Kidney (tissue), 14 donors: ENCODE measurements around the gene IGLL5. TPM values are rescaled to one million over a fixed set of nuclear protein-coding genes. Genes with fewer than 3 reads are reported as not detected.

Source experiments
- DNase-seq, 5 donors: peaks; one replicate each; pipeline ENCODE4 v3.0.0-alpha.2; 2013 to 2020
- FAIRE-seq: peaks from 2 replicates; lab custom pipeline; 2012; peaks lifted over from hg19 to GRCh38; lab: Jason Lieb, UNC
- H3K27ac ChIP-seq, 2 donors: one replicate each; pipeline ENCODE4 v1.7.0; 2013; ENCODE audit warnings: low read depth in 2 of 2, low read length in 2 of 2, inconsistent platforms in 1 of 2
- H3K27me3 ChIP-seq: one replicate; pipeline ENCODE4 v1.7.1; 2013; ENCODE audit warnings: low read length, inconsistent platforms; ENCODE audit not compliant: control insufficient read depth, insufficient read depth
- H3K36me3 ChIP-seq, 3 donors: one replicate each; pipeline versions ENCODE4 v1.7.0 to v1.7.1; 2013; ENCODE audit warnings: low read length in 3 of 3, control low read depth in 1 of 3, inconsistent platforms in 1 of 3; ENCODE audit not compliant: insufficient read depth in 3 of 3, control insufficient read depth in 2 of 3
- H3K4me1 ChIP-seq, 3 donors: one replicate each; pipeline versions ENCODE4 v1.7.0 to v1.7.1; 2013; ENCODE audit warnings: low read length in 3 of 3, inconsistent platforms in 1 of 3, low read depth in 1 of 3; ENCODE audit not compliant: control insufficient read depth in 2 of 3, insufficient read depth in 2 of 3
- H3K4me3 ChIP-seq, 3 donors: one replicate each; pipeline versions ENCODE4 v1.7.0 to v1.8.1; 2013; ENCODE audit warnings: low read length in 3 of 3, control low read depth in 1 of 3, inconsistent platforms in 1 of 3
- H3K9ac ChIP-seq, 3 donors: one replicate each; pipeline versions ENCODE4 v1.7.0 to v1.7.1; 2013; ENCODE audit warnings: low read length in 3 of 3, control low read depth in 1 of 3, inconsistent platforms in 1 of 3
- H3K9me3 ChIP-seq, 3 donors: one replicate each; pipeline versions ENCODE4 v1.7.0 to v1.7.1; 2013; ENCODE audit warnings: low read length in 3 of 3, control low read depth in 1 of 3, inconsistent platforms in 1 of 3; ENCODE audit not compliant: control insufficient read depth in 2 of 3, insufficient read depth in 1 of 3
- CTCF ChIP-seq: IDR thresholded peaks from 3 replicates; pipeline ENCODE4 v1.5.1; 2012; ENCODE audit warnings: mild to moderate bottlenecking, moderate library complexity, borderline replicate concordance; ENCODE audit not compliant: insufficient read depth; ENCODE audit errors: extremely low read depth
- intact Hi-C: fragments of 100-400 bp; cut with DNase I; formaldehyde crosslinking; loops from one replicate; pipeline ENCODE4 v1.11.1; 2022
- polyA plus RNA-seq: library from polyadenylated mRNA; stranded (reverse); fragments of 350-450 nt; fragmentation: Illumina TruSeq; extraction: RNeasy Lipid Tissue Mini Kit (QIAGEN cat#74804); gene quantifications from one replicate; pipeline ENCODE4 v1.2.3, GENCODE V29; 2014; ENCODE audit warnings: low read depth, low replicate concordance; ENCODE audit not compliant: insufficient read depth
- total RNA-seq: library from RNA; stranded (reverse); fragmentation: NEBNext Ultra II Directional; extraction: Animal tissue kit (Norgen Biotek cat#: 25700); gene quantifications from one replicate; pipeline ENCODE4 v1.2.1, GENCODE V29; 2021
- donor health status: control.
- donor health status: control.
- donor health status: control.
- donor health status: control.
- donor health status: control.
- donor health status: DM: yes; HTN: yes; CAD: no.
- donor health status: Normal renal cell carcinoma (clear cell type).

The IGLL5 gene
- total and polyA plus RNA-seq, 2 donors from 2014 or later, result 1.9 to 103 TPM

DNA sequence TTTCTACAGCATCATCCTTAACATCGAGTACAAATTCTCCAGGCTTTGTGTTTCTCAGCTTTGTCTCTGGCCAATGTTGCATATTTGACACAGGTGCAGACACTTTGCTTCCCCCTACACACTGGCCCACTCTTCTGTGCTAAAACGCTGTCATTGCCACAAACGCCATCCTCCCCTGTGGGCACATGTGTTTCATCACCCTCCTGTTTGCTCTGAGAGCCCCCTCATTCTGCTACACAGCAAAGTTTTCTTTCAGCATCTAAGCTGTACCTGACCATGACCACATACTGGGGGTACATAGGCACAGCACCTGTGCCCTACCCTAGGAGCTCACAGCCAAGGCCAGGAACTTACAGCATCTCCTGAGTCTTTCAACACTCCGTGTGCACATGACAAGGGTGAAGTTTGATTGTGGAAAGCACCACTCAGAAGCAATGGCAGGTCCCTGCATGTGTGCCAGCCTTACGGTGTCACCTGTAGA, 7.9 kb upstream of the IGLL5 start:
- no peaks in the 10 kb centered on the region for H3K27me3 ChIP-seq
- H3K4me1 ChIP-seq, result no peaks in the 10 kb centered on the region
- no peak for TF ChIP-seq CTCF
- DNase-seq (peak in 2 of 5 donors; percentile 9 to 17), FAIRE-seq (no peak)
- H3K36me3 ChIP-seq, result no peaks in the 10 kb centered on the region
- H3K9ac ChIP-seq, result no peak overlapping the region
- no peak overlapping the region for H3K4me3 ChIP-seq
- intact Hi-C loops, result no loop called here
- no peak overlapping the region for H3K27ac ChIP-seq
- H3K9me3 ChIP-seq, result peaks cover 0 to 2% (median 0%) of the 10 kb centered on the region in 3 donors

DNA sequence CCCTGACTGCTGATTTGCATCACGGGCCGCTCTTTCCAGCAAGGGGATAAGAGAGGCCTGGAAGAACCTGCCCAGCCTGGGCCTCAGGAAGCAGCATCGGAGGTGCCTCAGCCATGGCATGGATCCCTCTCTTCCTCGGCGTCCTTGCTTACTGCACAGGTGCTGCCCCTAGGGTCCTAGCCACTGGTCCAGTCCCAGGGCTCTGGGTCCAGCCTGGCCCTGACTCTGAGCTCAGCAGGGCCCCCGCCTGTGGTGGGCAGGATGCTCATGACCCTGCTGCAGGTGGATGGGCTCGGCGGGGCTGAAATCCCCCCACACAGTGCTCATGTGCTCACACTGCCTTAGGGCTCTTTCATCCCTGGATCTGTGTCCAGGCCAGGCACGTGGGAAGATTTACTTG, 7.0 kb upstream of the IGLL5 start:
- Histone ChIP-seq H3K4me1 (no peaks in the 10 kb centered on the region), H3K36me3 (no peaks in the 10 kb centered on the region), H3K9me3 (no peaks in the 10 kb centered on the region), H3K4me3 (no peak overlapping the region), H3K27me3 (no peaks in the 10 kb centered on the region), H3K27ac (no peak overlapping the region), H3K9ac (no peak overlapping the region)
- FAIRE-seq (no peak), DNase-seq (peak in 2 of 5 donors; percentile 27 to 64)
- no peak for TF ChIP-seq CTCF
- intact Hi-C loops, result no loop called here

- Histone ChIP-seq H3K36me3 (no peaks in the 10 kb centered on the region), H3K9me3 (no peaks in the 10 kb centered on the region), H3K4me1 (no peaks in the 10 kb centered on the region), H3K27me3 (no peaks in the 10 kb centered on the region), H3K27ac (no peak overlapping the region), H3K9ac (no peak overlapping the region), H3K4me3 (no peak overlapping the region)
- TF ChIP-seq CTCF, result no peak
- FAIRE-seq, result no peak
- DNase-seq, result peak in 1 of 5 donors; percentile 31
- intact Hi-C loops, result no loop called here
Measured at GRCh38 chr22:22881116-22882000, 6.3 kb upstream of the IGLL5 start.
